Fibroblast of lung (primary cell): Measurements from ENCODE around the gene SORCS2. TPM values are rescaled to one million over a fixed set of nuclear protein-coding genes. Genes with fewer than 3 reads are reported as not detected.

Experiments used
- DNase-seq, 2 donors: peaks; one replicate each; pipeline versions ENCODE4 v3.0.0 to v3.0.0-alpha.2; 2010; ENCODE audit warnings: low read depth in 2 of 2
- H2AFZ ChIP-seq: 2 replicates; pipeline ENCODE4 v1.5.1; 2012; ENCODE audit warnings: low read length, control low read depth, inconsistent platforms
- H3K27ac ChIP-seq: 2 replicates; pipeline ENCODE4 v1.5.1; 2011; ENCODE audit warnings: low read length, control low read depth; ENCODE audit not compliant: insufficient read depth
- H3K27me3 ChIP-seq: 2 replicates; pipeline ENCODE4 v1.5.1; 2011; ENCODE audit warnings: mild to moderate bottlenecking, low read length; ENCODE audit not compliant: control insufficient read depth, insufficient read depth
- H3K36me3 ChIP-seq: 2 replicates; pipeline ENCODE4 v1.5.1; 2011; ENCODE audit warnings: low read length; ENCODE audit not compliant: control insufficient read depth, insufficient read depth
- H3K4me1 ChIP-seq: 2 replicates; pipeline ENCODE4 v1.5.1; 2011; ENCODE audit warnings: low read length; ENCODE audit not compliant: control insufficient read depth, insufficient read depth; ENCODE audit errors: extremely low read depth
- H3K4me2 ChIP-seq: 2 replicates; pipeline ENCODE4 v1.5.1; 2011; ENCODE audit warnings: low read length, control low read depth; ENCODE audit not compliant: insufficient read depth; ENCODE audit errors: extremely low read depth
- H3K4me3 ChIP-seq, 4 experiments: fragments of 200-600 bp in 1 of 4; sonication (generic) in 1 of 4; replicated peaks in 1 of 4; 2 replicates each; pipeline ENCODE4 v1.5.1; 2011 to 2016; ENCODE audit warnings: low read length in 4 of 4, low read depth in 3 of 4, mild to moderate bottlenecking in 3 of 4, control low read depth in 2 of 4, inconsistent platforms in 1 of 4, mixed read lengths in 1 of 4; ENCODE audit not compliant: insufficient read depth in 1 of 4; ENCODE audit errors: control extremely low read depth in 1 of 4
- H3K79me2 ChIP-seq: 2 replicates; pipeline ENCODE4 v1.5.1; 2012; ENCODE audit warnings: mild to moderate bottlenecking, low read length, inconsistent platforms; ENCODE audit not compliant: control insufficient read depth, insufficient read depth
- H3K9ac ChIP-seq: 2 replicates; pipeline ENCODE4 v1.5.1; 2011; ENCODE audit warnings: mild to moderate bottlenecking, low read length, control low read depth; ENCODE audit not compliant: insufficient read depth
- H3K9me3 ChIP-seq: 2 replicates; pipeline ENCODE4 v1.5.1; 2012; ENCODE audit warnings: low read depth, low read length; ENCODE audit not compliant: control insufficient read depth, insufficient read depth
- H4K20me1 ChIP-seq: 2 replicates; pipeline ENCODE4 v1.5.1; 2011; ENCODE audit warnings: low read length; ENCODE audit not compliant: control insufficient read depth, insufficient read depth; ENCODE audit errors: extremely low read depth
- EZH2 ChIP-seq: IDR thresholded peaks from 2 replicates; pipeline ENCODE4 v1.5.1; 2012; ENCODE audit warnings: low read length, control low read depth, mild to moderate bottlenecking; ENCODE audit errors: missing control alignments
- polyA plus RNA-seq, 2 donors: library from polyadenylated mRNA; depleted of rRNA in 1 of 2; stranded (reverse) in 1 of 2; unstranded in 1 of 2; fragments of >200 nt; gene quantifications; 2 replicates each; pipeline ENCODE4 v1.2.1, GENCODE V29; 2011 to 2012; ENCODE audit warnings: missing spikeins in 1 of 2
- total RNA-seq: library from RNA; depleted of rRNA; stranded (reverse); fragments of >200 nt; gene quantifications from 2 replicates; pipeline ENCODE4 v1.2.1, GENCODE V29; 2014
- TF ChIP-seq, protein P1 (sequence below), 2 donors: IDR thresholded peaks in 1 of 2; conservative IDR thresholded peaks in 1 of 2; 1 replicate in 1 of 2; 2 replicates in 1 of 2; pipeline ENCODE4 v1.5.1; 2011 to 2012; ENCODE audit warnings: low read length in 2 of 2, control low read depth in 1 of 2, inconsistent platforms in 1 of 2, low read depth in 1 of 2, mild to moderate bottlenecking in 1 of 2

SORCS2 gene
- total and polyA plus RNA-seq, 2 donors (not counting 1 experiment from before 2014, with no cell fraction given) = 0.17 to 0.41 TPM

DNA sequence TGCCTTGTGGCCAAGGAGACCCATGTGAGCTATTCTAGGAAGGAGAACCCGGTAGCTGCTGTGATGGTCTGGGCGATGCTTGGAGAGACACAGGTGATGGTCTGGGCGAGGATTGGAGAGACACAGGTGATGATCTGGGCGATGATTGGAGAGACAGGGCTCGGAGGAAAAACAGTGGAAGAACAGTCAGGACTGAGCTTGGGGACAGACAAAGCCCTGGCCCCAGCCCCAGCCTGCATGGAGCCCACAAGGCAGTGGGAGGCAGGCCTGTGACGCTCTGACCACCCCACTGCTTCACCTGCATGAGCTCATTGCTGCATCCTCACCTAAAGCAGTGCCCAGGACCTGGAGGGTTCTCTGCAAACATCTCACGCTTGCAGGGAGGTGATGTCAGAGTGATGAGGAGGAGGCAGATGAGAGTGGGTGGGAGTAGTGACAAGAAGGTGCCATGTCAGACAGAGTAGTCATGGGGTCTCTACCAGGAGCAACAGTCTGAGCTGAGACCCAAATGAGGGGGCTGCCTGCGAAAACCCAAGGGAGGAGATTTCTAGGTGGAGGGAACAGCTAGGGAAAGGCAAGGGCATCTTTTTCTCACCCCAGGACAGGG lies 278.3 kb downstream of the SORCS2 start:
- Histone ChIP-seq H3K4me1 (no peaks in the 10 kb centered on the region), H3K79me2 (no peaks in the 10 kb centered on the region), H3K9me3 (no peaks in the 10 kb centered on the region), H3K27ac (no peak overlapping the region), H2AFZ (no peak overlapping the region), H3K4me2 (no peak overlapping the region), H3K27me3 (no peaks in the 10 kb centered on the region), H3K4me3 (no peak overlapping the region), H3K36me3 (no peaks in the 10 kb centered on the region), H3K9ac (no peak overlapping the region), H4K20me1 (no peaks in the 10 kb centered on the region)
- TF ChIP-seq, protein P1, sequence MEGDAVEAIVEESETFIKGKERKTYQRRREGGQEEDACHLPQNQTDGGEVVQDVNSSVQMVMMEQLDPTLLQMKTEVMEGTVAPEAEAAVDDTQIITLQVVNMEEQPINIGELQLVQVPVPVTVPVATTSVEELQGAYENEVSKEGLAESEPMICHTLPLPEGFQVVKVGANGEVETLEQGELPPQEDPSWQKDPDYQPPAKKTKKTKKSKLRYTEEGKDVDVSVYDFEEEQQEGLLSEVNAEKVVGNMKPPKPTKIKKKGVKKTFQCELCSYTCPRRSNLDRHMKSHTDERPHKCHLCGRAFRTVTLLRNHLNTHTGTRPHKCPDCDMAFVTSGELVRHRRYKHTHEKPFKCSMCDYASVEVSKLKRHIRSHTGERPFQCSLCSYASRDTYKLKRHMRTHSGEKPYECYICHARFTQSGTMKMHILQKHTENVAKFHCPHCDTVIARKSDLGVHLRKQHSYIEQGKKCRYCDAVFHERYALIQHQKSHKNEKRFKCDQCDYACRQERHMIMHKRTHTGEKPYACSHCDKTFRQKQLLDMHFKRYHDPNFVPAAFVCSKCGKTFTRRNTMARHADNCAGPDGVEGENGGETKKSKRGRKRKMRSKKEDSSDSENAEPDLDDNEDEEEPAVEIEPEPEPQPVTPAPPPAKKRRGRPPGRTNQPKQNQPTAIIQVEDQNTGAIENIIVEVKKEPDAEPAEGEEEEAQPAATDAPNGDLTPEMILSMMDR (conservative IDR thresholded peaks at IDR 0.05 in 1 of 2, IDR thresholded peaks at IDR 0.05 in 1 of 2; ENCODE audit: low read depth in 1 of 2, low read length in 2 of 2) = no peak
- TF ChIP-seq EZH2 = no peak
- DNase-seq = no peak

DNA sequence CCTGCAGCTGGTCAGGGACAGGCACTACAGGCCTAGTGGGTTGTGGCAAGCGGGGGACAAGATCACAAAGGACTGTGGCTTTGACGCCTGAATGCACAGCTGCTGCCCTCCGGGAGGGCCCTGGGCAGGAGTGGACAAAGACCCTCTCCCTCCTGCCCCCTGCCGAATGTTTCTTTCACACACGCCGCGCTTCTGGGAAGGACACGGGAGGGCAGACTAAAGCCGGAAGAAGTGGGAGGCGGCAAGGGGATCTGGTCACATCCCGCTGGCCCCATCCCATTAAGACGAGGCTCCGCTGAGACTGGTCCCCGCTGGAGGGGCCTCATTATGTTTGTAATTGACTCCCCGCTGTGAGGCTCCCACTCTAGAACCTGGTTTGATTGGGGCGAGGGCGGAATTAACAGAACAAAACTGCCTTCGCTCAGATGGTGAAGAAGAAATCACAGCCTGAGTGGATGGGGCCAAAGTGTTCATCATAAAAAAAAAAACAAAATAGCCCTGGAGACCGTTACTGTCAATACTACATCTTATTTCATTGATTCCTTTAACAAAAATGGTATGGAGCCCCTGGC lies 280.2 kb downstream of the SORCS2 start:
- Histone ChIP-seq H3K27ac (no peak overlapping the region), H3K4me3 (no peak overlapping the region), H4K20me1 (no peaks in the 10 kb centered on the region), H2AFZ (no peak overlapping the region), H3K4me2 (no peak overlapping the region), H3K79me2 (no peaks in the 10 kb centered on the region), H3K27me3 (no peaks in the 10 kb centered on the region), H3K4me1 (no peaks in the 10 kb centered on the region), H3K9me3 (no peaks in the 10 kb centered on the region), H3K36me3 (no peaks in the 10 kb centered on the region), H3K9ac (no peak overlapping the region)
- no peak for DNase-seq
- TF ChIP-seq, protein P1 (conservative IDR thresholded peaks at IDR 0.05 in 1 of 2, IDR thresholded peaks at IDR 0.05 in 1 of 2; ENCODE audit: low read depth in 1 of 2, low read length in 2 of 2) = no peak

DNA sequence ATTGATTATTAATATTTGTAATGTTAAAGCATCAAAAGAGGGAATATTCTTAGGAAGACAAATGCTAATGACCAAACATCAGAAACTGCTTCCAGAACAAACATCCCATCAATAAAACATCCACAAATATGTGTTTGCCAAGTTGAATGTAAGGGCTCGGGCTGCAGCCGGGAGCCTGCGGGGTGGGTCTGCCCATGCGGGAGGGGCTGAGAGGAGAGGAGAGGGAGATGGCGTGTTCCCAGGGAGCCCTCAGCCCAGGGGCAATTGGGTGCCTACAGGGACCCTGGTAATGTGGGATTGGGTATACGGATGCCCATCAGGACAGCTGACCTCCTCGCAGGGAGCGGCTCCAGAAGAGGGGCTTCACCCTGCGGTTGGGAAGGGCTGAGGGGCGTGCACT lies 280.7 kb downstream of the SORCS2 start:
- Histone ChIP-seq H3K36me3 (no peaks in the 10 kb centered on the region), H3K79me2 (no peaks in the 10 kb centered on the region), H3K9me3 (no peaks in the 10 kb centered on the region), H3K4me1 (no peaks in the 10 kb centered on the region), H3K4me3 (no peak overlapping the region), H3K27ac (no peak overlapping the region), H3K9ac (no peak overlapping the region), H2AFZ (no peak overlapping the region), H4K20me1 (no peaks in the 10 kb centered on the region), H3K4me2 (no peak overlapping the region), H3K27me3 (no peaks in the 10 kb centered on the region)
- no peak for DNase-seq
- no peak for TF ChIP-seq EZH2
- TF ChIP-seq, protein P1 (conservative IDR thresholded peaks at IDR 0.05 in 1 of 2, IDR thresholded peaks at IDR 0.05 in 1 of 2; ENCODE audit: low read depth in 1 of 2, low read length in 2 of 2) = no peak
